DOHH2 (cell line): ENCODE results near the gene ADAMTSL1.

Experiments used
- H3F3A ChIP-seq: fragments of 200-600 bp; sonication (generic), shearing (Covaris generic); 2 replicates; pipeline ENCODE4 v1.6.0; 2016; ENCODE audit warnings: antibody characterized with exemption, mild to moderate bottlenecking; ENCODE audit not compliant: control insufficient read depth, insufficient read depth
- H3K27ac ChIP-seq: fragments of 200-600 bp; sonication (generic); 2 replicates; pipeline ENCODE4 v1.5.1; 2014; ENCODE audit warnings: low read depth, mild to moderate bottlenecking, low read length, moderate library complexity
- H3K27me3 ChIP-seq: fragments of 200-600 bp; sonication (generic); 2 replicates; pipeline ENCODE4 v1.6.1; 2014; ENCODE audit warnings: mild to moderate bottlenecking, low read length, mixed read lengths; ENCODE audit not compliant: control insufficient read depth
- H3K36me3 ChIP-seq: fragments of 200-600 bp; sonication (generic); 2 replicates; pipeline ENCODE4 v1.6.1; 2014; ENCODE audit warnings: mild to moderate bottlenecking, low read length, moderate library complexity, mixed read lengths; ENCODE audit not compliant: control insufficient read depth
- H3K4me1 ChIP-seq: fragments of 200-600 bp; sonication (generic); 2 replicates; pipeline ENCODE4 v1.6.1; 2014; ENCODE audit warnings: mild to moderate bottlenecking, low read length, mixed read lengths; ENCODE audit not compliant: control insufficient read depth
- H3K4me2 ChIP-seq: fragments of 200-600 bp; sonication (generic); 2 replicates; pipeline ENCODE4 v1.6.0; 2014; ENCODE audit warnings: mild to moderate bottlenecking, low read length, moderate library complexity
- H3K4me3 ChIP-seq: fragments of 200-600 bp; sonication (generic); 2 replicates; pipeline ENCODE4 v1.5.1; 2014; ENCODE audit warnings: mild to moderate bottlenecking, low read length, mixed read lengths
- H3K79me2 ChIP-seq: fragments of 200-600 bp; sonication (generic); 2 replicates; pipeline ENCODE4 v1.6.1; 2014; ENCODE audit warnings: mild to moderate bottlenecking, low read length, mixed read lengths; ENCODE audit not compliant: control insufficient read depth
- H3K9me2 ChIP-seq: fragments of 200-600 bp; sonication (generic); replicated peaks from 2 replicates; pipeline ENCODE4 v1.6.1; 2014; ENCODE audit warnings: mild to moderate bottlenecking, low read length, mixed read lengths; ENCODE audit not compliant: control insufficient read depth
- H3K9me3 ChIP-seq: fragments of 200-600 bp; sonication (generic); 2 replicates; pipeline ENCODE4 v1.6.1; 2014; ENCODE audit warnings: antibody characterized with exemption, low read length, mixed read lengths; ENCODE audit not compliant: control insufficient read depth, insufficient read depth
- H4K20me1 ChIP-seq: fragments of 200-600 bp; sonication (generic); 2 replicates; pipeline ENCODE4 v1.6.0; 2014; ENCODE audit warnings: low read depth, mild to moderate bottlenecking, antibody characterized with exemption, low read length, moderate library complexity; ENCODE audit not compliant: control insufficient read depth, insufficient read depth
- EZH2phosphoT487 ChIP-seq: fragments of 200-600 bp; sonication (generic); IDR thresholded peaks from 2 replicates; pipeline ENCODE4 v1.6.1; 2017; ENCODE audit warnings: borderline replicate concordance, mild to moderate bottlenecking, antibody characterized with exemption, low read length, moderate library complexity, mixed read lengths
- TF ChIP-seq, protein P1 (sequence below): fragments of 200-600 bp; sonication (generic); IDR thresholded peaks from one replicate; pipeline ENCODE4 v1.5.1; 2014; ENCODE audit warnings: antibody characterized with exemption, mild to moderate bottlenecking, low read depth, low read length; ENCODE audit not compliant: poor library complexity, severe bottlenecking

Gene ADAMTSL1

GRCh38 chr9:18683851-18684250, 209.9 kb downstream of the ADAMTSL1 start:
- no peak overlapping the region for H3K4me3 ChIP-seq
- H3K36me3 ChIP-seq = no peaks in the 10 kb centered on the region
- no peak overlapping the region for H3K27ac ChIP-seq
- no peaks in the 10 kb centered on the region for H3F3A ChIP-seq
- H3K9me2 ChIP-seq = no peaks in the 10 kb centered on the region
- H3K4me2 ChIP-seq = no peak overlapping the region
- TF ChIP-seq EZH2phosphoT487 = no peak
- TF ChIP-seq, protein P1, sequence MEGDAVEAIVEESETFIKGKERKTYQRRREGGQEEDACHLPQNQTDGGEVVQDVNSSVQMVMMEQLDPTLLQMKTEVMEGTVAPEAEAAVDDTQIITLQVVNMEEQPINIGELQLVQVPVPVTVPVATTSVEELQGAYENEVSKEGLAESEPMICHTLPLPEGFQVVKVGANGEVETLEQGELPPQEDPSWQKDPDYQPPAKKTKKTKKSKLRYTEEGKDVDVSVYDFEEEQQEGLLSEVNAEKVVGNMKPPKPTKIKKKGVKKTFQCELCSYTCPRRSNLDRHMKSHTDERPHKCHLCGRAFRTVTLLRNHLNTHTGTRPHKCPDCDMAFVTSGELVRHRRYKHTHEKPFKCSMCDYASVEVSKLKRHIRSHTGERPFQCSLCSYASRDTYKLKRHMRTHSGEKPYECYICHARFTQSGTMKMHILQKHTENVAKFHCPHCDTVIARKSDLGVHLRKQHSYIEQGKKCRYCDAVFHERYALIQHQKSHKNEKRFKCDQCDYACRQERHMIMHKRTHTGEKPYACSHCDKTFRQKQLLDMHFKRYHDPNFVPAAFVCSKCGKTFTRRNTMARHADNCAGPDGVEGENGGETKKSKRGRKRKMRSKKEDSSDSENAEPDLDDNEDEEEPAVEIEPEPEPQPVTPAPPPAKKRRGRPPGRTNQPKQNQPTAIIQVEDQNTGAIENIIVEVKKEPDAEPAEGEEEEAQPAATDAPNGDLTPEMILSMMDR = no peak
- H3K27me3 ChIP-seq = no peaks in the 10 kb centered on the region
- H3K79me2 ChIP-seq = no peaks in the 10 kb centered on the region
- H3K9me3 ChIP-seq = no peaks in the 10 kb centered on the region
- H4K20me1 ChIP-seq = no peaks in the 10 kb centered on the region
- no peaks in the 10 kb centered on the region for H3K4me1 ChIP-seq

- no peaks in the 10 kb centered on the region for H3K4me1 ChIP-seq
- H3F3A ChIP-seq = no peaks in the 10 kb centered on the region
- H4K20me1 ChIP-seq = no peaks in the 10 kb centered on the region
- no peaks in the 10 kb centered on the region for H3K27me3 ChIP-seq
- H3K27ac ChIP-seq = no peak overlapping the region
- no peaks in the 10 kb centered on the region for H3K9me2 ChIP-seq
- no peak for TF ChIP-seq EZH2phosphoT487
- TF ChIP-seq, protein P1 = no peak
- H3K9me3 ChIP-seq = no peaks in the 10 kb centered on the region
- H3K36me3 ChIP-seq = no peaks in the 10 kb centered on the region
- no peak overlapping the region for H3K4me2 ChIP-seq
- H3K4me3 ChIP-seq = no peak overlapping the region
- H3K79me2 ChIP-seq = no peaks in the 10 kb centered on the region
Observed at GRCh38 chr9:18684593-18685317, 210.8 kb downstream of the ADAMTSL1 start.

- Histone ChIP-seq H3K9me3 (no peaks in the 10 kb centered on the region), H3K36me3 (no peaks in the 10 kb centered on the region)
- no peak for TF ChIP-seq EZH2phosphoT487
- TF ChIP-seq, protein P1 = no peak
Observed at GRCh38 chr9:18688581-18689565, 214.9 kb downstream of the ADAMTSL1 start.

More at GRCh38 chr9:18688581-18689565, 214.9 kb downstream of the ADAMTSL1 start:
- no peaks in the 10 kb centered on the region for H3K27me3 ChIP-seq
- no peaks in the 10 kb centered on the region for H3K9me2 ChIP-seq
- H3K4me2 ChIP-seq = no peak overlapping the region
- H3K27ac ChIP-seq = no peak overlapping the region
- no peaks in the 10 kb centered on the region for H3F3A ChIP-seq
- no peaks in the 10 kb centered on the region for H4K20me1 ChIP-seq
- no peaks in the 10 kb centered on the region for H3K4me1 ChIP-seq
- H3K79me2 ChIP-seq = no peaks in the 10 kb centered on the region
- no peak overlapping the region for H3K4me3 ChIP-seq
